DMS 273 (cell line): ENCODE results near the gene SRD5A2.

Experiments used
- DNase-seq: peaks from one replicate; lab custom pipeline; 2025; ENCODE audit not compliant: unreplicated experiment; lab: John Stamatoyannopoulos, UW

SRD5A2 gene

GRCh38 chr2:31474296-31474695, 106.4 kb downstream of the SRD5A2 start:
- DNase-seq: no peak
